ENCODE measurements around the gene SHANK2. TPM values are rescaled to one million over a fixed set of nuclear protein-coding genes. Genes with fewer than 3 reads are reported as not detected.

SHANK2 gene
- total RNA-seq: 0.09 and 0.54 TPM in 2 replicates

GRCh38 chr11:71252269-71252769, at the start of gene SHANK2:
SHANK2 (minus strand) TSS chr11:71252577; CDS start chr11:71147326, 105,251 bp downstream.

Other genes starting within 250 kb of the SHANK2 start
- gene DHCR7, start 195.8 kb upstream of the SHANK2 start, total RNA-seq: 13.6 and 23.8 TPM in 2 replicates
- gene NADSYN1, start 200.6 kb upstream of the SHANK2 start, total RNA-seq: 79.3 and 83.4 TPM in 2 replicates

All from dermis lymphatic vessel endothelial cell (primary cell).